SK-N-SH (cell line): ENCODE results near the gene CXorf38. TPM values are rescaled to one million over a fixed set of nuclear protein-coding genes. Genes with fewer than 3 reads are reported as not detected.
"Not testable (repeated sequence)": the region's sequence is repeated elsewhere in the genome, so short reads cannot be mapped to it uniquely, and the experiment has no call there.

Source experiments
- CTCF ChIA-PET: fragments of 300-600, 350-600 bp; formaldehyde crosslinking; extraction: SDS; loops from one replicate; lab custom pipeline; 2021; lab: Yijun Ruan, JAX
- POLR2A ChIA-PET: fragments of 350-600 bp; sonication (Branson Sonifier 250); formaldehyde crosslinking; extraction: SDS; loops from one replicate; lab custom pipeline; 2020; ENCODE audit warnings: antibody characterized with exemption, inconsistent platforms; lab: Yijun Ruan, JAX
- DNase-seq: peaks from one replicate; pipeline ENCODE4 v3.0.0; 2012
- H2AFZ ChIP-seq: fragments of 200-600 bp; sonication (generic); 2 replicates; pipeline ENCODE4 v1.8.1; 2016; ENCODE audit warnings: antibody characterized with exemption, mild to moderate bottlenecking, low read depth
- H3F3A ChIP-seq: fragments of 200-600 bp; sonication (generic); replicated peaks from 2 replicates; pipeline ENCODE3; 2016; ENCODE audit warnings: antibody characterized with exemption, mild to moderate bottlenecking; ENCODE audit not compliant: insufficient read depth
- H3K27ac ChIP-seq, 2 experiments: fragments of 200-500 bp in 1 of 2; fragments of 200-600 bp in 1 of 2; sonication (Bioruptor generic) in 1 of 2; sonication (generic), shearing (Covaris generic) in 1 of 2; 2 replicates each; pipeline versions ENCODE4 v1.5.1 to v1.6.1; 2014 to 2016; ENCODE audit warnings: low read depth in 2 of 2, inconsistent platforms in 1 of 2, low read length in 1 of 2, mild to moderate bottlenecking in 1 of 2, mixed read lengths in 1 of 2
- H3K27me3 ChIP-seq: fragments of 200-600 bp; sonication (generic), shearing (Covaris generic); 2 replicates; pipeline ENCODE4 v1.6.1; 2016; ENCODE audit warnings: mixed run types; ENCODE audit not compliant: insufficient read depth
- H3K36me3 ChIP-seq, 2 experiments: fragments of 200-500 bp in 1 of 2; fragments of 200-600 bp in 1 of 2; sonication (Bioruptor generic) in 1 of 2; sonication (generic) in 1 of 2; replicated peaks in 1 of 2; 2 replicates each; pipeline versions ENCODE3 to v1.5.1; 2014 to 2016; ENCODE audit warnings: low read length in 1 of 2, mild to moderate bottlenecking in 1 of 2; ENCODE audit not compliant: insufficient read depth in 2 of 2, control insufficient read depth in 1 of 2
- H3K4me1 ChIP-seq, 2 experiments: fragments of 200-500 bp in 1 of 2; fragments of 200-600 bp in 1 of 2; sonication (Bioruptor generic) in 1 of 2; sonication (generic), shearing (Covaris generic) in 1 of 2; 2 replicates each; pipeline versions ENCODE4 v1.5.1 to v1.6.1; 2014 to 2016; ENCODE audit warnings: low read depth in 1 of 2, low read length in 1 of 2, mixed run types in 1 of 2; ENCODE audit not compliant: insufficient read depth in 2 of 2, control insufficient read depth in 1 of 2
- H3K4me2 ChIP-seq: fragments of 200-600 bp; sonication (generic), shearing (Covaris generic); 2 replicates; pipeline ENCODE4 v1.6.1; 2017; ENCODE audit warnings: mixed run types
- H3K4me3 ChIP-seq, 2 experiments: fragments of 200-500 bp in 1 of 2; fragments of 200-600 bp in 1 of 2; sonication (Bioruptor generic) in 1 of 2; sonication (generic), shearing (Covaris generic) in 1 of 2; 2 replicates each; pipeline versions ENCODE4 v1.5.1 to v1.8.1; 2014 to 2016; ENCODE audit warnings: low read depth in 2 of 2, inconsistent platforms in 1 of 2, low read length in 1 of 2, mild to moderate bottlenecking in 1 of 2, mixed read lengths in 1 of 2, moderate library complexity in 1 of 2
- H3K79me2 ChIP-seq: fragments of 200-600 bp; sonication (generic); 2 replicates; pipeline ENCODE4 v1.8.1; 2017; ENCODE audit warnings: mild to moderate bottlenecking; ENCODE audit not compliant: insufficient read depth
- H3K9ac ChIP-seq: fragments of 200-600 bp; sonication (generic); 2 replicates; pipeline ENCODE4 v1.6.1; 2017; ENCODE audit warnings: mixed run types
- H3K9me2 ChIP-seq: fragments of 200-600 bp; sonication (generic); 2 replicates; pipeline ENCODE4 v1.6.1; 2017; ENCODE audit warnings: mixed run types
- H3K9me3 ChIP-seq: fragments of 200-600 bp; sonication (generic); 2 replicates; pipeline ENCODE4 v1.6.1; 2017; ENCODE audit warnings: mixed run types, mild to moderate bottlenecking, moderate library complexity
- H4K20me1 ChIP-seq: fragments of 200-600 bp; sonication (generic); 2 replicates; pipeline ENCODE4 v1.6.1; 2017; ENCODE audit warnings: mild to moderate bottlenecking, mixed run types; ENCODE audit not compliant: insufficient read depth
- EZH2phosphoT487 ChIP-seq: fragments of 200-600 bp; sonication (generic); IDR thresholded peaks from 2 replicates; pipeline ENCODE4 v1.6.1; 2017; ENCODE audit warnings: low read depth, mixed run types, mild to moderate bottlenecking, antibody characterized with exemption, moderate library complexity, borderline replicate concordance
- FOSL2 ChIP-seq: IDR thresholded peaks from 2 replicates; pipeline ENCODE4 v1.4.0; 2012; ENCODE audit warnings: low read depth, mild to moderate bottlenecking, moderate library complexity, borderline replicate concordance
- FOXJ3 ChIP-seq: sonication (generic); formaldehyde crosslinking; IDR thresholded peaks from 2 replicates; pipeline ENCODE4 v1.5.1; 2020; ENCODE audit warnings: mild to moderate bottlenecking, missing genetic modification reagents
- GATA2 ChIP-seq: sonication (generic); formaldehyde crosslinking; IDR thresholded peaks from 2 replicates; pipeline ENCODE4 v1.5.0; 2020; ENCODE audit warnings: mild to moderate bottlenecking, missing genetic modification reagents
- JUND ChIP-seq: IDR thresholded peaks from 2 replicates; pipeline ENCODE4 v1.4.0; 2012
- POLR2AphosphoS5 ChIP-seq: IDR thresholded peaks from 2 replicates; pipeline ENCODE4 v1.6.1; 2012; ENCODE audit warnings: low read depth, low read length
- TCF12 ChIP-seq: IDR thresholded peaks from 2 replicates; pipeline ENCODE4 v1.4.0; 2012
- TEAD4 ChIP-seq: IDR thresholded peaks from 2 replicates; pipeline ENCODE4 v1.4.0; 2012; ENCODE audit warnings: mild to moderate bottlenecking, borderline replicate concordance; ENCODE audit not compliant: insufficient read depth
- YY1 ChIP-seq: IDR thresholded peaks from 2 replicates; pipeline ENCODE4 v1.4.0; 2012; ENCODE audit warnings: low read depth, mild to moderate bottlenecking
- WGBS: methylation state at CpG from one replicate; pipeline ENCODE4 v1.1.6; 2017; ENCODE audit warnings: low lambda C conversion rate; 5-methylcytosine and 5-hydroxymethylcytosine counted together
- polyA plus RNA-seq, 3 experiments: library from polyadenylated mRNA; depleted of rRNA; stranded (reverse); fragments of >200 nt; gene quantifications; 2 replicates each; pipeline ENCODE4 v1.2.3, GENCODE V29; 2012
- TF ChIP-seq, protein P1 (sequence below): fragments of 150-350 bp; IDR thresholded peaks from 2 replicates; pipeline ENCODE4 v1.6.1; 2017; ENCODE audit warnings: antibody characterized with exemption, low read length, low read depth, borderline replicate concordance
- TF ChIP-seq, protein P2 (sequence below): IDR thresholded peaks from 2 replicates; pipeline ENCODE4 v1.4.0; 2012; ENCODE audit warnings: low read depth
- TF ChIP-seq, protein P3 (sequence below): IDR thresholded peaks from 2 replicates; pipeline ENCODE4 v1.4.0; 2012; ENCODE audit warnings: low read depth, borderline replicate concordance

CXorf38 gene
- polyA plus RNA-seq, 1 of the 3 experiments (the other 2 are of a cell fraction), result 8.4 TPM

DNA sequence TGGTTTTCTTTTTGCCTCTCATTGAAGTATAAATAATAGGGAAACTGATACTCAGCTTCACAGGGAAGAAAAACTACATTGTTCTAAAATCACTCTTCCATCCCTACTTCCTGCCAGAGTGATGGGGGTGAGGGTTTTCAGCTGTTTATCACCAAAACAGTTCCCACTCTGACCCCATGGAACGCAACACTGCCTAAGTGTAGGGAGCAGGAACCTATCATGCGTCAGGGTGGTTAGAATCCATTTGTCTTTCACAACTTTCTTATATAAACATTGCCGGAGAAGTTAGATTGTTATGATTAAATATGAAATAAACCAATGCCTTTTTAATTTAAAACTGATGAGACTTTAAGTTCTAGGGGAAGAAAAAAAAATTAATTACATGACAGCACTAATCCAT, 40.0 kb downstream of the CXorf38 start:
- no peak for TF ChIP-seq YY1
- TF ChIP-seq EZH2phosphoT487, result no peak
- TF ChIP-seq, protein P1, sequence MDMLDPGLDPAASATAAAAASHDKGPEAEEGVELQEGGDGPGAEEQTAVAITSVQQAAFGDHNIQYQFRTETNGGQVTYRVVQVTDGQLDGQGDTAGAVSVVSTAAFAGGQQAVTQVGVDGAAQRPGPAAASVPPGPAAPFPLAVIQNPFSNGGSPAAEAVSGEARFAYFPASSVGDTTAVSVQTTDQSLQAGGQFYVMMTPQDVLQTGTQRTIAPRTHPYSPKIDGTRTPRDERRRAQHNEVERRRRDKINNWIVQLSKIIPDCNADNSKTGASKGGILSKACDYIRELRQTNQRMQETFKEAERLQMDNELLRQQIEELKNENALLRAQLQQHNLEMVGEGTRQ, result no peak
- TF ChIP-seq POLR2AphosphoS5, result no peak
- TF ChIP-seq FOXJ3 (CRISPR knock-in tag), result no peak
- no peak for TF ChIP-seq JUND
- TF ChIP-seq TEAD4, result no peak
- TF ChIP-seq TCF12, result no peak
- TF ChIP-seq GATA2 (CRISPR knock-in tag), result no peak
- TF ChIP-seq, protein P2, sequence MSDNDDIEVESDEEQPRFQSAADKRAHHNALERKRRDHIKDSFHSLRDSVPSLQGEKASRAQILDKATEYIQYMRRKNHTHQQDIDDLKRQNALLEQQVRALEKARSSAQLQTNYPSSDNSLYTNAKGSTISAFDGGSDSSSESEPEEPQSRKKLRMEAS, result no peak
- ChIA-PET CTCF (no interaction called here), POLR2A (no interaction called here)
- Histone ChIP-seq H3K9ac (no peak overlapping the region), H3K9me2 (no peaks in the 10 kb centered on the region), H3K4me2 (no peak overlapping the region), H3K27me3 (no peaks in the 10 kb centered on the region; the same call in 1 of the 2 replicates), H3K4me3 (no peak overlapping the region), H3K9me3 (no peaks in the 10 kb centered on the region), H3K27ac (no peak overlapping the region), H4K20me1 (no peaks in the 10 kb centered on the region), H3K79me2 (no peaks in the 10 kb centered on the region), H2AFZ (no peak overlapping the region), H3F3A (no peaks in the 10 kb centered on the region), H3K4me1 (no peaks in the 10 kb centered on the region), H3K36me3 (peaks cover 4 to 23% of the 10 kb centered on the region in 2 experiments)
- no peak for DNase-seq
- WGBS, result 86% methylated on average over 3 of the region's 3 CpGs

DNA sequence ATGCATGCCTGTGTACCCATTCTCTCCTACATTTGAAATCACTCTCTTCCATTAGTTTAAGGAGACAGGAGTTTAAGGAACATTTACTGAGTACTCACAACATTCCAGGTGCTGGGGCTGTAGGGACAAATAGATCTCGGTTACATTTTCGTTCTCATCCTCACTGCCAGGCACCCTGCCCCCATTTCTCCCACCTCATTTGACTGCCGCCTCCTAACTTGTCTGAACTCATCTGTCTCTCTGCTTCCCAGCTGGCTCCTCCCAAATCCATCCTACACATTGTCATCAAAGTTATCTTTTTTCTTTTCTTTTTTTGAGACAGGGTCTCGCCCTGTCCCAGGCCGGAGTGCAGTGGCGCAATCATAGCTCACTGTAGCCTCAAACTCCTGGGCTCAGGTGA, 43.9 kb downstream of the CXorf38 start:
- Histone ChIP-seq H2AFZ (no peak overlapping the region), H3F3A (no peaks in the 10 kb centered on the region), H3K79me2 (no peaks in the 10 kb centered on the region), H3K4me1 (no peaks in the 10 kb centered on the region), H3K9ac (no peak overlapping the region), H4K20me1 (no peaks in the 10 kb centered on the region), H3K4me3 (no peak overlapping the region), H3K9me2 (no peaks in the 10 kb centered on the region), H3K27ac (no peak overlapping the region), H3K27me3 (no peaks in the 10 kb centered on the region), H3K9me3 (no peaks in the 10 kb centered on the region), H3K36me3 (peaks cover 33 to 52% of the 10 kb centered on the region in 2 experiments), H3K4me2 (no peak overlapping the region)
- ChIA-PET CTCF (interaction anchor here (1.8 kb wide), 1 partner anchor 48 kb away, joined by 5 read pairs; no protein-coding TSS in a partner anchor), POLR2A (no interaction called here)
- no peak for DNase-seq
- WGBS, result 95% methylated on average over 6 of the region's 6 CpGs
- TF ChIP-seq FOSL2, result no peak
- TF ChIP-seq, protein P3, sequence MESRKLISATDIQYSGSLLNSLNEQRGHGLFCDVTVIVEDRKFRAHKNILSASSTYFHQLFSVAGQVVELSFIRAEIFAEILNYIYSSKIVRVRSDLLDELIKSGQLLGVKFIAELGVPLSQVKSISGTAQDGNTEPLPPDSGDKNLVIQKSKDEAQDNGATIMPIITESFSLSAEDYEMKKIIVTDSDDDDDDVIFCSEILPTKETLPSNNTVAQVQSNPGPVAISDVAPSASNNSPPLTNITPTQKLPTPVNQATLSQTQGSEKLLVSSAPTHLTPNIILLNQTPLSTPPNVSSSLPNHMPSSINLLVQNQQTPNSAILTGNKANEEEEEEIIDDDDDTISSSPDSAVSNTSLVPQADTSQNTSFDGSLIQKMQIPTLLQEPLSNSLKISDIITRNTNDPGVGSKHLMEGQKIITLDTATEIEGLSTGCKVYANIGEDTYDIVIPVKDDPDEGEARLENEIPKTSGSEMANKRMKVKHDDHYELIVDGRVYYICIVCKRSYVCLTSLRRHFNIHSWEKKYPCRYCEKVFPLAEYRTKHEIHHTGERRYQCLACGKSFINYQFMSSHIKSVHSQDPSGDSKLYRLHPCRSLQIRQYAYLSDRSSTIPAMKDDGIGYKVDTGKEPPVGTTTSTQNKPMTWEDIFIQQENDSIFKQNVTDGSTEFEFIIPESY, result no peak

DNA sequence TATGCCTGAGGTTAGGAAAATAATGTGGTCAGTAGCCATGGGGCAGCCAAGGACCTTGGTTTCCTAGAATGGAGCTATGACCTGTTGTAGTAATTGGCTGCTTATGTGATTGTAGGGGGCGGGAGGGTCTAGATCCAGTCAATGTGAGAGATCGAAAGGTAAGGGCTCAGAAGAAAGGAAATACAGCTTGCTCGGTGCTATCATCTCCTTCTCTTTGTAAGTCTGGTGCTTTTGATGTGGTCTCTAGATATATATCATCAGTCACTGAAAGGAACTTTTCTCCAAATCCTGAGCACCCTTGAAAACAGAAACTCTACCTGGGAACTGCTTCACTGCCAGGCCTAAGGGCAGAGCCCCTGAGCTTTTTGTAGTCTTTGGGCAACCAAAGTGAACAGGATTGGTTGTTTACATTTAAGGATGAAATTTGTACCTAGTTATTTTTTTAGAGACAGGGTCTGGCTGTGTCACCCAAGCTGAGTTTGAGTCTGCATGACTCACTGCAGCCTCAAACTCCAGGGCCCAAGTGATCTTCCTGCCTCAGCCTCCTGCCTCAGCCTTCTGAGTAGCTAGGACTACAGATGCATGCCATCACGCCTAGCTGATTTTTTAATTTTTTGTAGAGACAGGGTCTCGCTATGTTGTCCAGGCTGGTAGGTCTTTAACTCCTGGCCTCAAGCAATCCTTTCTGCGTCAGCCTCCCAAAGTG, 57.6 kb downstream of the CXorf38 start:
- Histone ChIP-seq H4K20me1 (peaks cover 30% of the 10 kb centered on the region; the same call in 1 of the 2 replicates), H3K36me3 (peaks cover 27 to 46% of the 10 kb centered on the region in 2 experiments), H3K79me2 (peaks cover 41% of the 10 kb centered on the region)
- H3K4me2 ChIP-seq, H3F3A ChIP-seq, H3K4me1 ChIP-seq, H3K27me3 ChIP-seq, DNase-seq, H3K27ac ChIP-seq, POLR2A ChIA-PET, CTCF ChIA-PET, H2AFZ ChIP-seq, H3K4me3 ChIP-seq, H3K9ac ChIP-seq, H3K9me2 ChIP-seq, H3K9me3 ChIP-seq: not testable (repeated sequence)
- WGBS, result 96% methylated on average over 6 of the region's 6 CpGs

DNA sequence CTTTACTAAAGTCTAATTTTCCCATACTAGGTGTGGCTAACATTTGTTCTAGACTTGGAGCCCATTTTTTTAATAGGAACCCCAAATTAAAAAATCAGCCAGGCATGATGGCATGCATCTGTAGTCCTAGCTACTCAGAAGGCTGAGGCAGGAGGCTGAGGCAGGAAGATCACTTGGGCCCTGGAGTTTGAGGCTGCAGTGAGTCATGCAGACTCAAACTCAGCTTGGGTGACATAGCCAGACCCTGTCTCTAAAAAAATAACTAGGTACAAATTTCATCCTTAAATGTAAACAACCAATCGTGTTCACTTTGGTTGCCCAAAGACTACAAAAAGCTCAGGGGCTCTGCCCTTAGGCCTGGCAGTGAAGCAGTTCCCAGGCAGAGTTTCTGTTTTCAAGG, 59.7 kb downstream of the CXorf38 start:
- H3K9ac ChIP-seq, H3K9me2 ChIP-seq, H3K27ac ChIP-seq, H3K4me2 ChIP-seq, CTCF ChIA-PET, H3F3A ChIP-seq, H2AFZ ChIP-seq, H3K9me3 ChIP-seq, DNase-seq, POLR2A ChIA-PET, H3K27me3 ChIP-seq, H3K4me1 ChIP-seq, H3K4me3 ChIP-seq: not testable (repeated sequence)
- peaks cover 61% of the 10 kb centered on the region for H3K79me2 ChIP-seq
- 67% methylated on average over 1 of the region's 1 CpG for WGBS
- H4K20me1 ChIP-seq, result peaks cover 41% of the 10 kb centered on the region
- peaks cover 22 to 26% of the 10 kb centered on the region in 2 experiments for H3K36me3 ChIP-seq
